ENCODE data around the gene NAB1. TPM values are rescaled to one million over a fixed set of nuclear protein-coding genes. Genes with fewer than 3 reads are reported as not detected.

Gene NAB1
- total and polyA plus RNA-seq, 4 donors: 5.8 to 31.0 (median 18.7) TPM

- Histone ChIP-seq H3K4me1 (ENCODE audit: control insufficient read depth in 4 of 4, insufficient read depth in 4 of 4, low read length in 3 of 4) (no peaks in the 10 kb centered on the region), H3K27me3 (ENCODE audit: control insufficient read depth in 4 of 4, insufficient read depth in 4 of 4, low read length in 3 of 4) (no peaks in the 10 kb centered on the region), H3K4me3 (ENCODE audit: low read depth in 1 of 3, low read length in 3 of 3) (no peak overlapping the region), H3K36me3 (ENCODE audit: control insufficient read depth in 4 of 4, insufficient read depth in 3 of 4, low read depth in 1 of 4, low read length in 3 of 4) (peaks cover 0 to 8% (median 2%) of the 10 kb centered on the region in 4 donors), H3K9me3 (ENCODE audit: control insufficient read depth in 4 of 4, low read length in 3 of 4) (no peaks in the 10 kb centered on the region), H3K9ac (ENCODE audit: low read depth in 1 of 2, low read length in 2 of 2) (no peak overlapping the region), H3K27ac (ENCODE audit: low read depth in 1 of 2, low read length in 2 of 2) (no peak overlapping the region)
- 91% methylated on average over 4 of the region's 4 CpGs for WGBS
- DNase-seq (ENCODE audit: low spot score): no peak
- TF ChIP-seq HNF4G (IDR thresholded peaks at IDR 0.05): no peak
- TF ChIP-seq, protein P1, sequence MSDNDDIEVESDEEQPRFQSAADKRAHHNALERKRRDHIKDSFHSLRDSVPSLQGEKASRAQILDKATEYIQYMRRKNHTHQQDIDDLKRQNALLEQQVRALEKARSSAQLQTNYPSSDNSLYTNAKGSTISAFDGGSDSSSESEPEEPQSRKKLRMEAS (IDR thresholded peaks at IDR 0.05): no peak
- TF ChIP-seq FOXA2 (IDR thresholded peaks at IDR 0.05): no peak
- TF ChIP-seq TAF1 (conservative IDR thresholded peaks at IDR 0.05): no peak
- TF ChIP-seq, protein P2, sequence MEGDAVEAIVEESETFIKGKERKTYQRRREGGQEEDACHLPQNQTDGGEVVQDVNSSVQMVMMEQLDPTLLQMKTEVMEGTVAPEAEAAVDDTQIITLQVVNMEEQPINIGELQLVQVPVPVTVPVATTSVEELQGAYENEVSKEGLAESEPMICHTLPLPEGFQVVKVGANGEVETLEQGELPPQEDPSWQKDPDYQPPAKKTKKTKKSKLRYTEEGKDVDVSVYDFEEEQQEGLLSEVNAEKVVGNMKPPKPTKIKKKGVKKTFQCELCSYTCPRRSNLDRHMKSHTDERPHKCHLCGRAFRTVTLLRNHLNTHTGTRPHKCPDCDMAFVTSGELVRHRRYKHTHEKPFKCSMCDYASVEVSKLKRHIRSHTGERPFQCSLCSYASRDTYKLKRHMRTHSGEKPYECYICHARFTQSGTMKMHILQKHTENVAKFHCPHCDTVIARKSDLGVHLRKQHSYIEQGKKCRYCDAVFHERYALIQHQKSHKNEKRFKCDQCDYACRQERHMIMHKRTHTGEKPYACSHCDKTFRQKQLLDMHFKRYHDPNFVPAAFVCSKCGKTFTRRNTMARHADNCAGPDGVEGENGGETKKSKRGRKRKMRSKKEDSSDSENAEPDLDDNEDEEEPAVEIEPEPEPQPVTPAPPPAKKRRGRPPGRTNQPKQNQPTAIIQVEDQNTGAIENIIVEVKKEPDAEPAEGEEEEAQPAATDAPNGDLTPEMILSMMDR (IDR thresholded peaks at IDR 0.05; ENCODE audit: low read depth, low read length, missing input control): no peak
- no peak for TF ChIP-seq RXRA (IDR thresholded peaks at IDR 0.05)
- TF ChIP-seq JUND (IDR thresholded peaks at IDR 0.05): no peak
Measured at GRCh38 chr2:190695739-190696138, 46.9 kb downstream of the NAB1 start.

DNA sequence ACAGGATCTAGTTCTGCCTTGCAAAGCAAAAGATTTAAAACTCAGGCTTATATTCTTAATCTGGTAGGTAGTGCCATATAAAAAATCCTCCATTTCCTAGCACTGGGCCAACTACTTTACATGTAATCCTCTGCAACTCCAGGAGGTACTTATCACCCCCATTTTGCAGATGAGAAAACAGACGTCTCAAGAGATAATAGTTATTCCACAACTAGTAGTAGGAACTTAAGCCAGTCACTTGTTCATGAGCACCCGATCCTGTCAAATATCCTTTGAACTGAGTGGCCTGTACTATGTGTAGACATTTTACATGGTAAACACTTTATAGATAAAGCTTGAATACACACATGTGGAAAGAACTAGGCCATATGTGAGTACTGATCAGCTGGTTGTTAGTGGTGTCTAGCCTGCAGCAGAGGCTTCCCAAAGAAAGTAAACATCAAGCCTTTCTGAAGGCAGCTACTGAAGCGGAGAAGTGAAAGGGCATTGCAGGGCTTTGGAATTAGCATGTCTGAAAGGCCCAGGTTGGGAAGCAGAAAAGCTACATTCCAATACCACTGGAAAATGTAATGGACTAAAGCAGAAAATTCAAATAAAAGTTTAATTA, 48.0 kb downstream of the NAB1 start:
- H3K36me3 ChIP-seq (ENCODE audit: control insufficient read depth in 4 of 4, insufficient read depth in 3 of 4, low read depth in 1 of 4, low read length in 3 of 4): peaks cover 0 to 2% (median 0%) of the 10 kb centered on the region in 4 donors
- 68% methylated on average over 3 of the region's 3 CpGs for WGBS
- DNase-seq (ENCODE audit: low spot score): no peak

More for the DNA sequence above, 48.0 kb downstream of the NAB1 start:
- H3K9me3 ChIP-seq (ENCODE audit: control insufficient read depth in 4 of 4, low read length in 3 of 4): no peaks in the 10 kb centered on the region
- H3K9ac ChIP-seq (ENCODE audit: low read depth in 1 of 2, low read length in 2 of 2): no peak overlapping the region
- no peaks in the 10 kb centered on the region for H3K4me1 ChIP-seq (ENCODE audit: control insufficient read depth in 4 of 4, insufficient read depth in 4 of 4, low read length in 3 of 4)
- no peaks in the 10 kb centered on the region for H3K27me3 ChIP-seq (ENCODE audit: control insufficient read depth in 4 of 4, insufficient read depth in 4 of 4, low read length in 3 of 4)
- H3K4me3 ChIP-seq (ENCODE audit: low read depth in 1 of 3, low read length in 3 of 3): no peak overlapping the region
- no peak overlapping the region for H3K27ac ChIP-seq (ENCODE audit: low read depth in 1 of 2, low read length in 2 of 2)
- TF ChIP-seq NR2F2 (IDR thresholded peaks at IDR 0.05) (no peak), FOXA2 (IDR thresholded peaks at IDR 0.05) (no peak), EGR1 (IDR thresholded peaks at IDR 0.05; ENCODE audit: low read depth in 2 of 2) (no peak), JUND (IDR thresholded peaks at IDR 0.05) (no peak), HNF4G (IDR thresholded peaks at IDR 0.05) (no peak), GABPA (IDR thresholded peaks at IDR 0.05 in 1 of 2, conservative IDR thresholded peaks at IDR 0.05 in 1 of 2) (no peak), FOXA1 (IDR thresholded peaks at IDR 0.05) (no peak), RAD21 (IDR thresholded peaks at IDR 0.05) (no peak), RXRA (IDR thresholded peaks at IDR 0.05) (no peak), ZBTB33 (IDR thresholded peaks at IDR 0.05) (no peak), SP1 (IDR thresholded peaks at IDR 0.05) (no peak), TAF1 (conservative IDR thresholded peaks at IDR 0.05) (no peak), HNF4A (conservative IDR thresholded peaks at IDR 0.05) (no peak), YY1 (IDR thresholded peaks at IDR 0.05) (no peak), REST (IDR thresholded peaks at IDR 0.05) (no peak)
- TF ChIP-seq, protein P1 (IDR thresholded peaks at IDR 0.05): no peak
- TF ChIP-seq, protein P3, sequence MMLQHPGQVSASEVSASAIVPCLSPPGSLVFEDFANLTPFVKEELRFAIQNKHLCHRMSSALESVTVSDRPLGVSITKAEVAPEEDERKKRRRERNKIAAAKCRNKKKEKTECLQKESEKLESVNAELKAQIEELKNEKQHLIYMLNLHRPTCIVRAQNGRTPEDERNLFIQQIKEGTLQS (IDR thresholded peaks at IDR 0.05): no peak
- TF ChIP-seq, protein P2 (IDR thresholded peaks at IDR 0.05; ENCODE audit: low read depth, low read length, missing input control): no peak

Data from liver (tissue), 9 donors.